Measurements from ENCODE around the gene SCG3. TPM values are rescaled to one million over a fixed set of nuclear protein-coding genes. Genes with fewer than 3 reads are reported as not detected.

SCG3 gene
- total RNA-seq, 1 experiment from 2014 or later = 22.7 TPM

GRCh38 chr15:51672913-51673857 is 8.1 kb upstream of the SCG3 start:
- Histone ChIP-seq H2BK12ac (ENCODE audit: insufficient read length, low read depth, low read length) (no peak overlapping the region), H3K56ac (ENCODE audit: insufficient read length, low read depth, low read length) (no peak overlapping the region), H2AFZ (ENCODE audit: low read length) (no peak overlapping the region), H4K20me1 (ENCODE audit: control insufficient read depth, insufficient read depth, insufficient read length) (no peaks in the 10 kb centered on the region), H4K5ac (ENCODE audit: insufficient read length, low read depth, low read length) (no peak overlapping the region), H4K91ac (ENCODE audit: insufficient read length, low read depth, low read length) (no peak overlapping the region), H2BK5ac (ENCODE audit: insufficient read length, low read length) (no peak overlapping the region), H3K4ac (ENCODE audit: low read depth, low read length) (no peak overlapping the region), H3T11ph (ENCODE audit: low read length) (no peak overlapping the region), H3K23me2 (ENCODE audit: insufficient read length, low read depth, low read length, poor library complexity, severe bottlenecking) (no peaks in the 10 kb centered on the region), H2BK15ac (ENCODE audit: low read depth, low read length) (no peak overlapping the region), H4K8ac (replicated peaks; ENCODE audit: insufficient read length, low read depth, low read length) (no peak overlapping the region), H3K4me1 (ENCODE audit: insufficient read depth, low read length) (no peaks in the 10 kb centered on the region; the same call in 1 of the 2 replicates), H3K27ac (ENCODE audit: insufficient read length, low read depth, low read length) (no peak overlapping the region), H2BK120ac (ENCODE audit: low read depth, low read length, poor library complexity, severe bottlenecking) (no peak overlapping the region), H3K79me2 (ENCODE audit: insufficient read depth, low read length) (no peaks in the 10 kb centered on the region), H2BK20ac (ENCODE audit: low read depth, low read length, poor library complexity, severe bottlenecking) (no peak overlapping the region), H3K27me3 (ENCODE audit: insufficient read depth, low read length) (no peaks in the 10 kb centered on the region), H2AK5ac (ENCODE audit: insufficient read length, low read length) (no peak overlapping the region), H3K18ac (ENCODE audit: insufficient read length, low read depth, low read length) (no peak overlapping the region), H3K9ac (ENCODE audit: extremely low read depth, insufficient read length, low read length) (no peak overlapping the region), H3K14ac (ENCODE audit: insufficient read depth, low read length) (no peak overlapping the region), H3K9me3 (ENCODE audit: control insufficient read depth, low read depth, low read length) (no peaks in the 10 kb centered on the region), H3K4me2 (ENCODE audit: insufficient read depth, insufficient read length, low read length) (no peak overlapping the region), H3K79me1 (ENCODE audit: insufficient read depth, low read depth, low read length, poor library complexity, severe bottlenecking) (no peaks in the 10 kb centered on the region), H3K23ac (ENCODE audit: insufficient read length, low read depth, low read length) (no peak overlapping the region)
- no peak overlapping the region for H3K27ac Mint-ChIP-seq
- peaks cover 12% of the 10 kb centered on the region for H3K27me3 Mint-ChIP-seq (ENCODE audit: low read depth)
- no peak for TF ChIP-seq CTCF (conservative IDR thresholded peaks at IDR 0.05)
- no peak for DNase-seq
- H3K9me3 Mint-ChIP-seq = no peaks in the 10 kb centered on the region
- H3K4me1 Mint-ChIP-seq = peaks cover 15 to 17% of the 10 kb centered on the region in 2 experiments
- no CpG with 5 or more reads among the region's 2 CpGs for WGBS (ENCODE audit: extremely low coverage, insufficient read length, low lambda C conversion rate)
- no peak overlapping the region for H3K4me3 Mint-ChIP-seq
- H3K36me3 Mint-ChIP-seq (ENCODE audit: insufficient read depth in 1 of 3, low read depth in 3 of 3) = no peaks in the 10 kb centered on the region
